GM12872 (cell line): ENCODE measurements around the gene CCL4L2.

ENCODE experiments used
- CTCF ChIP-seq: IDR thresholded peaks from 3 replicates; pipeline ENCODE4 v1.5.1; 2011; ENCODE audit warnings: low read depth, mild to moderate bottlenecking, low read length, moderate library complexity; ENCODE audit not compliant: insufficient read depth

Gene CCL4L2

GRCh38 chr17:36204724-36205500 lies 6.0 kb upstream of the CCL4L2 start:
- no peak for TF ChIP-seq CTCF

GRCh38 chr17:36205637-36206485 lies 5.0 kb upstream of the CCL4L2 start:
- TF ChIP-seq CTCF, result no peak

GRCh38 chr17:36209575-36209974 lies 1.3 kb upstream of the CCL4L2 start:
- TF ChIP-seq CTCF, result no peak

GRCh38 chr17:36212272-36212605 lies 1.4 kb downstream of the CCL4L2 start:
- no peak for TF ChIP-seq CTCF

- TF ChIP-seq CTCF, result no peak
These were observed 2.1 kb downstream of the CCL4L2 start for GRCh38 chr17:36212966-36213365.

GRCh38 chr17:36213695-36214094 lies 2.8 kb downstream of the CCL4L2 start:
- no peak for TF ChIP-seq CTCF

- no peak for TF ChIP-seq CTCF
These were observed 4.1 kb downstream of the CCL4L2 start for GRCh38 chr17:36214918-36215317.
